Epithelial cell of umbilical artery (primary cell): ENCODE results near the gene MBD6. TPM values are rescaled to one million over a fixed set of nuclear protein-coding genes. Genes with fewer than 3 reads are reported as not detected.

Experiments used
- total RNA-seq: library from RNA; depleted of rRNA; stranded (reverse); fragments of >200 nt; gene quantifications from 2 replicates; pipeline ENCODE4 v1.2.3, GENCODE V29; 2014

MBD6 gene, protein sequence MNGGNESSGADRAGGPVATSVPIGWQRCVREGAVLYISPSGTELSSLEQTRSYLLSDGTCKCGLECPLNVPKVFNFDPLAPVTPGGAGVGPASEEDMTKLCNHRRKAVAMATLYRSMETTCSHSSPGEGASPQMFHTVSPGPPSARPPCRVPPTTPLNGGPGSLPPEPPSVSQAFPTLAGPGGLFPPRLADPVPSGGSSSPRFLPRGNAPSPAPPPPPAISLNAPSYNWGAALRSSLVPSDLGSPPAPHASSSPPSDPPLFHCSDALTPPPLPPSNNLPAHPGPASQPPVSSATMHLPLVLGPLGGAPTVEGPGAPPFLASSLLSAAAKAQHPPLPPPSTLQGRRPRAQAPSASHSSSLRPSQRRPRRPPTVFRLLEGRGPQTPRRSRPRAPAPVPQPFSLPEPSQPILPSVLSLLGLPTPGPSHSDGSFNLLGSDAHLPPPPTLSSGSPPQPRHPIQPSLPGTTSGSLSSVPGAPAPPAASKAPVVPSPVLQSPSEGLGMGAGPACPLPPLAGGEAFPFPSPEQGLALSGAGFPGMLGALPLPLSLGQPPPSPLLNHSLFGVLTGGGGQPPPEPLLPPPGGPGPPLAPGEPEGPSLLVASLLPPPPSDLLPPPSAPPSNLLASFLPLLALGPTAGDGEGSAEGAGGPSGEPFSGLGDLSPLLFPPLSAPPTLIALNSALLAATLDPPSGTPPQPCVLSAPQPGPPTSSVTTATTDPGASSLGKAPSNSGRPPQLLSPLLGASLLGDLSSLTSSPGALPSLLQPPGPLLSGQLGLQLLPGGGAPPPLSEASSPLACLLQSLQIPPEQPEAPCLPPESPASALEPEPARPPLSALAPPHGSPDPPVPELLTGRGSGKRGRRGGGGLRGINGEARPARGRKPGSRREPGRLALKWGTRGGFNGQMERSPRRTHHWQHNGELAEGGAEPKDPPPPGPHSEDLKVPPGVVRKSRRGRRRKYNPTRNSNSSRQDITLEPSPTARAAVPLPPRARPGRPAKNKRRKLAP
- total RNA-seq: 2.3 and 3.6 TPM in 2 replicates

DNA sequence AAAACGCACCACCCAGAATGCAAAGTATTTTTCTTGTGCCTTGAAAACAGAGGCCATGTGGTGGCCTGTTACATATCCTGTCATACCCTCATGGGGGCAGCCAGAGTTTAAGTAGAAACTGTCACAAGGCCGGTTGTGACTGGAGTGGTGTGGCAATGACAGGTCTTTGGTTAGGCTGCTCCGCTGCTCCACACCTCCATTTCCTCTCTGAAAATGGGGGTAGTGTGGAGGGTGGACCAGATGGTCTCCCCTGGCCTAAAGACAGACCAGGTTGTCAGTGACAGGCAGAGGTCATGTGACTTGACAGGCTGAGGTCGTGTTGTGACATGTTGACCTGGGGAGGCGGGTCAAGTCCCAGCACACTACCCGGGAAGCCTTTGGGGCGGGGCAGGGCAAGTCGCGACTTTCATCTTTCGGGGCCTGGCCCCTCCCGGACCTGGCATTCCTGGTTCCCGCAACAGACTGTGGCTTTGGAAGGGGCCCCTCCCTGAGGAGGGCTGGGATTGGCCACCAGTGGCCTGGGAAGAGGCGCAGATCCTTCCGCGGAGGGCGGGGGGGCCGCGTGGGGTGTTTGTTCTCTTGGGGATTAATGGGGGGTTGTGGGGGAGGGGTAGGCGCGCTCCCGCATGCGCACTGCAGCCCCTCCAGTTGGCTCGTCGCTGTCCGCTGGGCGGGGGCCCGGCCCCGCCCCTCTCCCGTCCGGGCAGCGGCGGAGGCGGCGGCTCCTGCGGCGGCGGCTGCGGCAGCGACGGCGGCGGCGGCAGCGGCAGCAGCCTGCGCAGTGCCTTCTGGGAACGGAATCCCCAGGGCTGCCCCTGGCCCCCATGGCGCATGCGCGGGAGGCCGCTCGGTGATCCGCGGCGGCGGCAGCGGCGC is at the start of gene MBD6:
Gene MBD6, plus strand, starts transcription at position 814 of the 876 bp plus-strand sequence. CDS start 1,480 bp downstream, outside the sequence.

DNA sequence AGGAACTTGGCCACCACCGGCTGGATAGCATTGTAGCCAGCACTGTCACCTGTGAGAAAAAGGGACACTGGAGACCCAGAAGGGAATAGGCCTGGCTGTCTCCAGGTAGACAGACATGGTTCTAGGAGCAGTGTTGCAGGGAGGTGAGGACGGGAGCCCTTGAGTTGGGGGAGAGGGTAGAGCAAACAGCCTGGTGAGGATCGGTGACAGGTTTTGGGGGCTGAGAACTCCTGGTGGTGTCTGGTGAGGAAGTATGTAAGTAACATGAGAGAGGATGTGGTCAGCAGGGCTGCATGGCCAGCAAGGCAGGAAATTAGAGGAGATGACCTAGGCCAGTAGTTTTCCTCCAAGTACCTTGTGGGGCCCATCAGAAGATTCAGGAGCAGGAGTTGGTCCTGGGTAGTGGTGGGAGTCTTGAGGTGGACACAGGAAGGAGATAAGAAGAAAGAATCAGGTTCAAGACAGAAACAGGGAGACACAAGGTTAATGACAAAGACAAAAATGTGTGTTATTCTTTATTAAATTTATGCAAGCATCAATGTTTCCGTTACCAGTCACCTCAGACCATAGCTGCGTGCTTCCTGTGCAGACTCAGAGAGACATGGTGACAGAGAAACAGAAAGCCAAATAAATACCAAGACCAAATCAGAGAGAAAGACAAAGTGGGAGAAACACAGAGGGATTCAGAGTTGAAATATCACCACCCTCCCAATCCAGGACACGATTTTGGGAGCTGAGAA is 43.1 kb upstream of the MBD6 start, which contains the start of gene ARHGAP9:
Gene ARHGAP9, minus strand, starts transcription at position 491 of the 740 bp plus-strand sequence. Its CDS starts 460 bp downstream, at position 31.

DNA sequence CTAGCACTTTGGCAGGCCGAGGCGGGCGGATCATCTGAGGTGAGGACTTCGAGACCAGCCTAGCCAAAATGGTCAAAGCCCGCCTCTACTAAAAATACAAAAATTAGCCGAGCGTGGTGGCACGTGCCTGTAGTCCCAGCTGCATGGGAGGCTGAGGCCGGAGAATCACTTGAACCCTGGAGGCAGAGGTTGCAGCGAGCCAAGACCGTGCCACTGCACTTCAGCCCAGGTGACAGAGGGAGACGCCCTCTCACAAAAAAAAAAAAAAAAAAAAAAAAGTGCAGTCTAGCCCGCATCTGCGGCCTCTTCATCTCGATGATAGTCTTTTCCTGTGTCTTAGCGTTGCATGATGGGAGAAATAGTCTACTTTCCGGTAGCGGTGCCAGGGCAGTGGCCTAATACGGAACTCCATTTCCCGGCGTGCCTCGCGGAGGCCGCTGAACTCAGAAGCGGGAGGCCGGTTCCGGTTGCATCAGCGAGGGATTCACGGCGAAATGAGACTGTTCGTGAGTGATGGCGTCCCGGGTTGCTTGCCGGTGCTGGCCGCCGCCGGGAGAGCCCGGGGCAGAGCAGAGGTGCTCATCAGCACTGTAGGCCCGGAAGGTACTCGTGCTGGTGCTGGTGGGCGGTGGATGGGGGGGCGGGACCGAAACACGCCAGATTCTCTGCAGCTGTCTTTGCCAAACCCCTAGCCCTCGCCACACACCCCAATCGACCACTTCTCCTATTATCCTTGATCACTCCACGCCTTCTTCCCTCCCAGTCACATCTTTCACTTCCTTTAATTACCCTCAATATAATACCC is 34.8 kb upstream of the MBD6 start, which contains the start of gene MARS1:
Gene MARS1, plus strand, starts transcription at position 472 of the 805 bp plus-strand sequence. Its CDS starts 23 bp downstream, at position 495.

DNA sequence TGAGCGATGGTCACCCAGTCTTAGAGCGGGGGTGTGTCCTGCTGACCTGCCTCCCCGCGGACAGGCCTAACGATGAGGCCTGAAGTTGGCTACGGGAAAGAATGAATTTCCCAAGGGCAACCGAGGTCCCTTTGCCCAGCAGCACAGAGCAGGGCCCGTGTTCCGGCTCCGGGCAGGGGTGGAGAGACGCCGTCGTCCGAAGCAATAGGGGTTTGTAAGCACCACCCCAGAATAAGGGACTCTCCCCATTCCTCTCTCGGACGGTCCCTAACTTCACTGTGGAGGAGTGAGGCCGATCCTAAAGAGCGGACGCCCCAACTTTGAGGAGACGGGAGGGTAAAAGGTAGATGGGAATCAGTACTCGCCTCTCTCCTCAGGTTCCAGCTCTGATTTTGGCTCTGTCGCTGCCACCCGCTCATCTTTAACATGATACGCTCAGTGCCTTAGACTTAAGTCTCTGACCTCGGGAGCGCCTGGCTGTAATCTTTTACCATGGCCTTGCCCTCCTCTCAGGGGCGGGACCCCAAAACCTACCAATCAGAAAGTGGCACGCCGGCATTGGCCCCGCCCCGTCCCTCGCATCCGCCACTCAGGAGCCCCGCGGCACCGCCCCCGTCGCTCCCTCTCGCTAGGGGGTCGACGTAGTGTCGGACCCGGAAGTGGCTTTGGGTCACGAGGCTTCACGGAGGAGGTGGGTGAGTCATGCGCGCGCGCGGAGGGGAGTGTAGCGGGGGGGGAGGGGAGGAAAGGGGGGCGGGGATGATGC is 2.4 kb upstream of the MBD6 start, which contains the start of gene DDIT3:
Gene DDIT3, minus strand, starts transcription at position 462 of the 766 bp plus-strand sequence. CDS start 3,108 bp downstream, outside the sequence.

DNA sequence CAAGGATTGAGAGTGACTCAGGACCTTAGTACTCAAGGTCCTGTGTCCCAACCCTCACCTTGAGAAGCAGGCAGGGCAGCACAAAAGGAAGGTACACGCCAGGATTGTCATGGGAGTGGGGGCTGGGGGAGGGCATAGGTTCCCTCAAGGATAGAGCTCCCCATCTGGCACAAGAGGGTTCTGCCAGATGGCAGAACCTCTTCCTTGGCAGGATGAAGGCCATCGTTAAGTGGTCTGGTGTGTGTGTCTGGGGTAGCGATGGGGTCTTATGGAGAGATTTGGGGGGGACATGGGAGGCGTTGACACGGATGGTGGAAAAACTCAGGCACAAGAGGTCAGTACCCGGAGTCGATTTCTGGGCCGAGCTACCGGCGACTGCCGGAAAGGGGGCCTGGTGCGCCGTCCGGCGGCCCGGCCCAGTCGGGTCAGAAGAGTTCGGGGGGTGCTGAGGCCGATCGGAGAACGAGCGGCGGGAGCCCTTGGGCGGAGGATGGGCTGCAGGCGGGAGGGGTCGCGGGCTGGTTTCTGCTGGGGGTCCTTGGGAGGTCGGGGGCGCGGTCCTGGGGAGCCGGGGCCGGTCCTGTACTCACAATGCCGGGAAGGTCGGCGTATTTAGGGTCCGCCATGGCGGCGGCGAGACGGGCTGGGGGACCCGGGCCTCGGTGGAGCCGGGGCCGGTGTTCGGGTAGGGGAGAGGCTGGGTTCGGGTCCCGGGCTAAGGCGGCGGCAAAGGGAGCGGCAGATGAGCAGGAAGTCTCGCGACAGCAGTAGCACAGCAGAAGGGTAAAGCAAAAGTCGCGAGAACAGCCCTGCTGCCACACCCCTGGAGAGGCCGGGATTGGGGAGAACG is 24.0 kb downstream of the MBD6 start, which contains the start of gene DCTN2:
Gene DCTN2, minus strand, starts transcription at position 755 of the 850 bp plus-strand sequence. Its CDS starts 129 bp downstream, at position 626.

DNA sequence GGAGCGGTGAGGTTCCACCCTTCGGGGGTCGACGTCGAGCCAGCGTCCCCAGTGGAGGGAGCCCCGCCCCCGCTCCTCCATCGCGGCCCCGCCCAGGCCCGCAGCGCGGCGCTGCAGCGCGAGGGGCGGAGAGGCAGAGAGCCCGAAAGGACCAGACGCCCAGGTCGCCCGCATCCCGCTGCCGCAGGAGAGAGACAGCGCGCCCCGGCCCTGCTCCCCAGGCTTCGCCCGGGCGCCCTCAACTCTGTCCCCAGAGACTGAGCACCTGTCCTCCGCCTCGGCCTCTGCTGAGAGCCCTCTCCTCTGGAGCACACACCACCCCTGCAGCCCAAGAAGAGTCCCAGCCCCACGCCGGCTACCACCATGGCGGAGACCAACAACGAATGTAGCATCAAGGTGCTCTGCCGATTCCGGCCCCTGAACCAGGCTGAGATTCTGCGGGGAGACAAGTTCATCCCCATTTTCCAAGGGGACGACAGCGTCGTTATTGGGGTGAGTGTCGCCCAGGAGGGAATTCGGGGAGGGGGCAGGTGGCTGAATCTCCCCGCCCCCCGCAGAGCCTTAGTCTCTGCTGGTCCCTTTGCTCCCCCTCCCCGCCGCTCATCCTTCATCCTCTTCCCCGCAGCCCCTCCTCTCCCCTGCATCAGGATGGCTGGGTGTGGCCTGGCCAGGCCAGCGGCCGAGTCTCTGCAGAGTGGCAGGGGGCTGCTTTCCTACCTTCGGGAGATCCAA is 27.5 kb downstream of the MBD6 start, which contains the start of gene KIF5A:
Gene KIF5A, plus strand, starts transcription at position 136 of the 732 bp plus-strand sequence. Its CDS starts 228 bp downstream, at position 364.

Other genes starting within 250 kb of the MBD6 start
- gene R3HDM2, start 91.8 kb upstream of the MBD6 start, total RNA-seq: 4.9 and 5.3 TPM in 2 replicates
- gene INHBC, start 88.0 kb upstream of the MBD6 start, total RNA-seq: not detected in 2 replicates
- 0.15 TPM in 1 of 2 replicates, not detected in the other for gene INHBE, start 67.5 kb upstream of the MBD6 start, total RNA-seq
- not detected in 2 replicates for gene GLI1, start 63.0 kb upstream of the MBD6 start, total RNA-seq
- not detected in 2 replicates for gene ARHGAP9, start 43.0 kb upstream of the MBD6 start, total RNA-seq
- 126 and 161 TPM in 2 replicates for gene MARS1, start 34.8 kb upstream of the MBD6 start, total RNA-seq
- gene DDIT3, start 2.3 kb upstream of the MBD6 start, total RNA-seq: 7.5 and 11.2 TPM in 2 replicates
- 79.2 and 91.9 TPM in 2 replicates for gene DCTN2, start 24.4 kb downstream of the MBD6 start, total RNA-seq
- under 0.01 TPM in 1 of 2 replicates, not detected in the other for gene KIF5A, start 27.2 kb downstream of the MBD6 start, total RNA-seq
- 5.5 and 17.3 TPM in 2 replicates for gene PIP4K2C, start 68.4 kb downstream of the MBD6 start, total RNA-seq
- 8.1 and 9.3 TPM in 2 replicates for gene DTX3, start 82.0 kb downstream of the MBD6 start, total RNA-seq
- gene ARHGEF25, start 88.6 kb downstream of the MBD6 start, total RNA-seq: 3.8 and 8.1 TPM in 2 replicates
- 0.65 TPM in 1 of 2 replicates, not detected in the other for gene B4GALNT1, start 110.4 kb downstream of the MBD6 start, total RNA-seq
- gene OS9, start 171.3 kb downstream of the MBD6 start, total RNA-seq: 222 and 327 TPM in 2 replicates
- under 0.01 and 0.15 TPM in 2 replicates for gene AGAP2, start 215.9 kb downstream of the MBD6 start, total RNA-seq
- 56.2 and 118 TPM in 2 replicates for gene TSPAN31, start 222.2 kb downstream of the MBD6 start, total RNA-seq
- 166 and 201 TPM in 2 replicates for gene CDK4, start 229.5 kb downstream of the MBD6 start, total RNA-seq
- 1.4 and 2.6 TPM in 2 replicates for gene MARCHF9, start 232.3 kb downstream of the MBD6 start, total RNA-seq
- gene CYP27B1, start 244.3 kb downstream of the MBD6 start, total RNA-seq: 0.15 and 0.65 TPM in 2 replicates
- gene METTL1, start 249.3 kb downstream of the MBD6 start, total RNA-seq: 4.5 and 5.0 TPM in 2 replicates
- 2.3 and 3.9 TPM in 2 replicates for gene EEF1AKMT3, start 249.8 kb downstream of the MBD6 start, total RNA-seq